Left ventricle myocardium superior (tissue), 1 donor: ENCODE results near the gene NEDD8. TPM values are rescaled to one million over a fixed set of nuclear protein-coding genes. Genes with fewer than 3 reads are reported as not detected.

ENCODE experiments used
- ATAC-seq: fragments of 200-7000 bp; cut with Tn5 transposase; one replicate; pipeline ENCODE4 v1.9.1; 2020; ENCODE audit warnings: mild to moderate bottlenecking, moderate library complexity
- DNase-seq: peaks from one replicate; pipeline ENCODE4 v3.0.0-alpha.2; 2020
- intact Hi-C: fragments of 100-400 bp; cut with micrococcal nuclease; formaldehyde crosslinking; loops from one replicate; pipeline ENCODE4 v1.11.0; 2022
- total RNA-seq: library from RNA; stranded (reverse); fragmentation: NEBNext Ultra II Directional; extraction: Animal tissue kit (Norgen Biotek cat#: 25700); gene quantifications from one replicate; pipeline ENCODE4 v1.2.1, GENCODE V29; 2021
- donor health status: DM: no; HTN: yes; CAD: no; lungs with severe emphysema.

Gene NEDD8
- total RNA-seq, 1 donor from 2014 or later, result 225 TPM

DNA sequence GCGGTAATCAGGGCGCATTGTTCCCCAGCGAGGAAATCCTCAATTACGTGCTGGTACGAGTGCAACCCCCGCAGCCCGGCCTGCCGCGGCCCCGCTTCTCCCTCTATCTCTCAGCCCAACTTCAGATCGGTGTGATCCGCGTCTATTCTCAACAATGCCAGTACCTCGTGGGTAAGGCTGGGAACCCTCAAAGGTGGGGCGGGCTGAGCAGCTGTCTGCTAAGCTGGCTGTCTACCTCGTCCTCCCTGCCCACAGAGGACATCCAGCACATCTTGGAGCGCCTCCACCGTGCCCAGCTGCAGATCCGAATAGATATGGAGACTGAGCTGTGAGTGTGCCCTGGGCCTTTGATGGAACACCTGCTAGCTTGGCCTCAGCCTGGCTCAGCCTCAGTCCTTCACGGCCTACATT is 59.3 kb downstream of the NEDD8 start:
- ATAC-seq (no peak), DNase-seq (no peak)
- intact Hi-C loops, result no loop called here

DNA sequence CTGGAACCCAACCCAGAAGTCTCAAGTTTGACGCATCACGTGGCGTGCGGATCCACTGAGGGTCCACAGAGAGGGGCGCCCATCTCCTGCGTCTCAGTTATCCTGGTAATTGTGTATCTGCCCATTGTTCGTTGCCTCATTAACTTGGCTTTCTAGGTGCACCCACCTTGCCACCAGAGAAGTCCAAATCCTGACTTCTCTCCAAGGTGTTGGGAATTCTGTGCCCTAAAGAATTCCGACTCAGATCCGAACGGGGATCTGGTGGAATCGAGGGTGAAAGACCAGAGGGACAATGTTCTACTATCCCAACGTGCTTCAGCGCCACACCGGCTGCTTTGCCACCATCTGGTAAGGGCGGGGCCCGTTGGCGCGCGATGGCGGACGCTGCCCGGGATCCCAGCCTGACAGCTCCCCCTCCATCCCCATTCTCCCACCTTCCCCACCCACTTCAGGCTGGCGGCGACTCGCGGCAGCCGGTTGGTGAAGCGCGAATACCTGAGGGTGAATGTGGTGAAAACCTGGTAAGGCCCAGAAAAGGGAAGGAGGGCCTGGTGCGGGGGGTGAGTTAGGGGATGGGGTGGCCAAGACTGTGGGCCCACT is 59.8 kb downstream of the NEDD8 start:
- intact Hi-C loops, result no loop called here
- no peak for DNase-seq
- ATAC-seq, result no peak

DNA sequence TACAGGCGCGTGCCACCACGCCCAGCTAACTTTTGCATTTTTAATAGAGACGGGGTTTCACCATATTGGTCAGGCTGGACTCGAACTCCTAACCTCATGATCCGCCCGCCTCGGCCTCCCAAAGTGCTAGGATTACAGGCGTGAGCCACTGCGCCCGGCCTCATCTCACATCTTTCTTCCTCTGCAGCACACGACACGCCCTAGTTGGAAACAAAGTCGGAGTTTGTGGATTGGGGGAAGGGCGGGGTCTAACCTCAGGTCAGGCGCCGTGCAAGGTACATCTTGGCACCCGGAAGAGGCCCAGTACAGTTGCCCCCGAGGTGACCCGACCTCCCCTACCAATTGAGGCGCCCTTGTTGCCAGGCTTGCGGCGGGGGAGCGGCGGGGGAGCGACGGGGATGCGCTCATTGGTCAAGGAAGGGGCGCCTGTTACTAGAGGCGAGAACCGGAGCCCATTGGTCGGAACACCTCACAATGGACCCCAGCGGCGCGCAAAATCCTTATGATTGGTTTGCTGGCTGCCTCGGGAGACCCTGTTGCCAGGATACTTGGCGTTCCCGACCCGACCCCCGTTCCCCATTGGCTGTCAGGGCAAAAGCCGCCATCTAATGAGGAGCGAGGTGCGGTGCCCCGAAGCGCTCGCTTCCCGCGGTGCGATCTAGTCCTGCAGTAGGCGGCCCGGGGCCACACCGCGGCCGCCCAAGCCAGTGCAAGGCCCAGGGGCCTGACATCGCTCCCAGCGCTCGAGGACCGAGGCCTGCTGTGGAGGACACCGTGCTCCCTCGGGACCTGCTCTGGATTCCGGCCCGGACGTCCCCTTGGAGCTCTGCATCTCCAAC is 60.5 kb downstream of the NEDD8 start, which contains the start of gene REC8:
Gene REC8 (plus strand): TSS at position 659 of the 839 bp plus-strand sequence. CDS start 473 bp downstream, outside the sequence.
- intact Hi-C loops, result no loop called here
- peak; percentile 73 for DNase-seq

DNA sequence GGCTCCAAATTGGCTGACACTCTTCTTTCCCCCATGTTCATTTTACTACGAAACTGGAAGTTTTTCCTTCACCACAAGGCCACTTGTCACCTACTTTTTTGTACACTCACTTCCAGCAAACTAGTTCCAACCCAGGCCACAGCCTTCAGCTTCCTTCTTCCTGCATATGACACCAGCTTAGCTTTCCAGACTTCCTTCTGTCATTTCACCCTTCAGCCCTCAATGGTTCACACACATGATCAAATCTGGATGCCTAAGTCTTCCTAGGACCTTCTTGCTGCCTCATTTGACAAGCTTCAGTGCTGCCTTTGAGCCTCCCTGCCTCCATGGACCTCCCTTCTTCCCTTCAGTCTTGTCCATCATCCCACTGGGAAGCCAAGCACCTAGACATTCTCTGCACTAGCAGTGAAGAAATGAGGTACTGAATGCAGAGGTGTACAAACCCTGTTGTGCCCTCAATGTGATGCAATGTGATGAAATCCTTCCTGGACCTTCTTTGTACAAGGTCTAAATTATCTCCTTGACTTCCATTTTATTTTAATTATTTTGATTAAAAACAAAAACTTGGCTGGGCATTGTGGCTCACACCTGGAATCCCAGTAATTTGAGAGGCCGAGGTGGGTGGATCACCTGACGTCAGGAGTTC is 64.6 kb downstream of the NEDD8 start:
- ATAC-seq, result no peak
- DNase-seq, result no peak
- intact Hi-C loops, result no loop called here

More for the DNA sequence above, 60.5 kb downstream of the NEDD8 start, which contains the start of gene REC8:
- peak; percentile 78 for ATAC-seq

Other genes with a start within 250 kb of the NEDD8 start
- gene DHRS4L2, start 243.4 kb downstream of the NEDD8 start, total RNA-seq, result 15.2 TPM
- gene CARMIL3, start 180.4 kb downstream of the NEDD8 start, total RNA-seq, result 0.12 TPM
- gene CPNE6, start 160.8 kb downstream of the NEDD8 start, total RNA-seq, result not detected
- 3.0 TPM for gene PCK2, start 138.1 kb downstream of the NEDD8 start, total RNA-seq
- gene DCAF11, start 117.6 kb downstream of the NEDD8 start, total RNA-seq, result 85.8 TPM
- 0.77 TPM for gene NRL, start 117.4 kb downstream of the NEDD8 start, total RNA-seq
- 140 TPM for gene FITM1, start 101.7 kb downstream of the NEDD8 start, total RNA-seq
- 137 TPM for gene PSME1, start 96.2 kb downstream of the NEDD8 start, total RNA-seq
- gene EMC9, start 90.8 kb downstream of the NEDD8 start, total RNA-seq, result 16.4 TPM
- gene PSME2, start 85.8 kb downstream of the NEDD8 start, total RNA-seq, result 92.6 TPM
- 42.8 TPM for gene RNF31, start 84.9 kb downstream of the NEDD8 start, total RNA-seq
- gene IRF9, start 71.1 kb downstream of the NEDD8 start, total RNA-seq, result 27.6 TPM
- 3.2 TPM for gene REC8, start 60.3 kb downstream of the NEDD8 start, total RNA-seq
- gene IPO4, start 43.6 kb downstream of the NEDD8 start, total RNA-seq, result 14.9 TPM
- 19.2 TPM for gene TM9SF1, start 36.9 kb downstream of the NEDD8 start, total RNA-seq
- 0.25 TPM for gene TSSK4, start 26.7 kb downstream of the NEDD8 start, total RNA-seq
- gene CHMP4A, start 18.9 kb downstream of the NEDD8 start, total RNA-seq, result 30.1 TPM
- 15.4 TPM for gene MDP1, start 16.3 kb downstream of the NEDD8 start, total RNA-seq
- 29.0 TPM for gene GMPR2, start 562 bp upstream of the NEDD8 start, total RNA-seq
- 34.5 TPM for gene TINF2, start 10.3 kb upstream of the NEDD8 start, total RNA-seq
- gene TGM1, start 30.8 kb upstream of the NEDD8 start, total RNA-seq, result 2.7 TPM
- 19.4 TPM for gene RABGGTA, start 39.2 kb upstream of the NEDD8 start, total RNA-seq
- 5.9 TPM for gene DHRS1, start 67.4 kb upstream of the NEDD8 start, total RNA-seq
- 25.5 TPM for gene NOP9, start 67.5 kb upstream of the NEDD8 start, total RNA-seq
- gene CIDEB, start 75.6 kb upstream of the NEDD8 start, total RNA-seq, result 3.9 TPM
- 1.5 TPM for gene LTB4R2, start 77.8 kb upstream of the NEDD8 start, total RNA-seq
- 1.6 TPM for gene LTB4R, start 79.1 kb upstream of the NEDD8 start, total RNA-seq
- 26.5 TPM for gene ADCY4, start 102.7 kb upstream of the NEDD8 start, total RNA-seq
- 3.5 TPM for gene RIPK3, start 107.6 kb upstream of the NEDD8 start, total RNA-seq
- 21.7 TPM for gene NFATC4, start 135.8 kb upstream of the NEDD8 start, total RNA-seq
- 7.3 TPM for gene NYNRIN, start 166.6 kb upstream of the NEDD8 start, total RNA-seq
- gene CBLN3, start 197.3 kb upstream of the NEDD8 start, total RNA-seq, result 2.3 TPM
- gene KHNYN, start 197.6 kb upstream of the NEDD8 start, total RNA-seq, result 25.1 TPM
- 86.8 TPM for gene SDR39U1, start 210.4 kb upstream of the NEDD8 start, total RNA-seq